Glomerular endothelial cell (primary cell): ENCODE results near the gene DDX41. TPM values are rescaled to one million over a fixed set of nuclear protein-coding genes. Genes with fewer than 3 reads are reported as not detected.

Experiments
- DNase-seq: peaks from one replicate; pipeline ENCODE4 v3.0.0-alpha.2; 2011; ENCODE audit warnings: low read depth, low spot score; ENCODE audit errors: extremely low read depth
- total RNA-seq: library from RNA; depleted of rRNA; stranded (reverse); fragments of >200 nt; gene quantifications from 2 replicates; pipeline ENCODE4 v1.2.3, GENCODE V29; 2015

Gene DDX41
- total RNA-seq, 1 donor from 2014 or later, result 115 TPM

DNA sequence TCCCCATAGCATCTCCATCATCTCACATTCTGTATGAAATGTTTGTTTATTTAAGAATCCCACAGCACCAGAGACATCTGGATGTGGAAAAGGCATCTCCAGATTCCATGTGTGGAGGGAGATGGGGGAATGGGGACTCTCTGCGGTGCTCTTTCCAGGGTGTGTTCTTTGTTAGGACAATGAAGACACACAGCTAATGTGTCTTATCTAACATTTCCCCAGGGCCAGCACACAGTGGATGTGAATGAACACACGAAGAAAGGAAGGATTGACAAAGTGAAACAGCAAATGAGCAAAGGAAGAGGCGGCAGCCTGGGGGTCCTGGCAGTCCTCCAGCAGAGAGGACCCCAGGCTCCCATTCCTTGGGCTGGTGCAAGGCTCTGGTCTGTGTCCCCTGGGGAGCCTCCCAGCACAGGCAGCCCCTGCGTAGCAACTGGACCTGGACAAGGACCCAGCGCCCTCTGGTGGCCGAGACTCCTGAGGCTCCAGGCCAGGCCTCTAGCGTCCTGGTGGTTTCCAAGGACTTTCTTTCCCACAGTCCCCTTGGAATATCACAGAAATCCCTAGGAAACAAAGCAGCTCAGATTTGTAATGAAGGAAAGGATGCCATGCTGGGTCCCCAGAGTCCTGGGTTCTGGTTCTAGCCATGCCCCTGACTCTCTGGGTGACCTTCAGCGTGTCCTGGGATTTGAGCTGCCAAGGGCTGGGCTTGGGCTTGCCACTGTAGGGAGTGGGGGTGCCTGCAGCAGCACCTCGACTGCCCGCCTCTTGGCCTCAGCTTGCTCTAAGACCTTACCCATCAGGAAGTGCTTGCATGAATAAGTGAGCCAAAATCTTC is 15.9 kb downstream of the DDX41 start:
- no peak for DNase-seq

DNA sequence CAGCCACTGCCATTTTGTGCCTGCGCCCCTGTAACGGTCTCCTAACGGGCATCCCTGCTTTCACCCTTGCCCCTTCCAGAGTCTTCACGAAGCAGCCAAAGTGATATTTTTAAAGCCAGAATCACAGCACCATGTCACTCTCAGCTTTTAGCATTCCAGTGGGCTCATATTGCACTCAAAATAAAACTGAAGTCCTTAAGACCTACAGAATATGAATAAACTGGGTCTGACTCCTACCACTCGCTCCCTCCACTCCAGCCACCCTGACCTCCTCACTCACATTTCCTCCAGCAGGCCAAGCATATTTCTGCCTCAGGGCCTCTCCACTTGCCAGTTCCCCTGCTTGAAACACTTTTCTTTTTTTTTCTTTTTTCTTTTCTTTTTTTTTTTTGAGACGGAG is 16.9 kb downstream of the DDX41 start:
- DNase-seq, result no peak

DNA sequence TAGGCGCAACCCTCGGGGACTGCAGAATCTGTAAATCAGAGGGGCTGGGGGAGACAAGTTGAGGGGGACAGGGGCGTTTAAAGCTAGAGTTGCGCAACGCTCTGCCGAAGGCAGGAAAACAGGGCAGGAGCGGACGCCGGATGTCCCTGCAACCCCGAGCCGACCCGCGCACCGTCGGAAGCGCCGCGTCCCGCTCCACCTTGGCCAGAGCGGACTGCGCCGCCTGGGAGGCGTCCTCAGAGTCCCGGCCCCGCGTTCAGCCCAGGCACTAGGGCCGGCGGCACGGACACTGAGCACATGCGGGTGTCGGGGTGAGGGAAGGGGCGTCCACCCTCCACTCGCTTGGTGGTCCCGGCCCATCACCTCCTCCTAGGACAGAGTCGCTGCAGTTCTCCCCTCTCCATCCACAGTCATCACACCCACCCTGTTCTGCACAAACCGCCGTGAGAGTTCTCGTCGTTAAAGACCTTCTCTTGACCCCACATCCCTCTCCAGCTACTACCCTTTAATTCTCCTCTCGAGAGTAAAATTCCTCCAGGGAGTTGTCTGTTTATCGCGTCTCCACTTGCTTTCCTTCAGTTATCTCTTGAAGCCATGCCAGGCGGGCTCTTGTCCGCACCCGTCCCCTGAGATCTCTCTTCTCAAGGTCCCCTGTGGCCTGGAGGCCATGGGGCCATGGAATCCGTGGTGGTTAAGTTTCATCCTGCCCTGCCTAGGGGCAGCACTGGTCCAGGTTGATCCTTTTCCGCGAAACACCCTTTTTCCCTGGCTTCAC is 18.6 kb downstream of the DDX41 start:
- no peak for DNase-seq

DNA sequence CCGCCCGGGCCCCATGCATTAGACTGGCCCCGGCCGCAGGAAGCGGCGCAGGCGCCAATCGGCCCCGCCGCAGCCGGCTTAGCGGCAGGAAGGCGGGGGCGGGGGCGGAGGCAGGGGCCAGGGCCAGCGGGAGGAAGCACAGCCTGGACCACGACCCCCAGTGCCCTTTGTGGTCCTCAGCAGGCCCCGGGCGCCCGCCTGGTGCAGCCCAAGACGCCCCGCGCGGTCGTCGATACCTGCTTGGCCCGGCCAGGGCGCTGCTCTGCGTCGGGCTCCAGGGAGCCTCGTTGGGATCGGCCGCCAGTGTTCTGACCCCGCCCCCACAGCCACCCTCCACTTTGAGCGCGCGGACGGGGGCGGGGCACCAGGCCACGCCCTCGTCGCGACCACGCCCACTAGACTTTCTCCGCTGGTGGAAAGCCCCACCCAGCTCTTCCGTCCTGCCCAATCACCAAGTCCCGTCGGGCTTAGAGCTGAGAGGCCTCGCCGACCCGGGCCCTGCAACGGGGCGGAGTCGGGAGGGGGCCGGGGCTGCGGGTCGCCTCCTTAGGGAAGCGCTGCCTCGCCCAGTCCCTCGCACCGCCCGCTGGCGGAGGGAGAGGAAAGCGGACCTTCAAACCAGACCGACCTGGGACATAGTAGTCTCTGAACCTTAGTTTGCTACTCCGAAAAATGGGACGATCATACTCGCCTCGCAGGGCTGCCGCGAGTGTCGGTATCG is 19.3 kb downstream of the DDX41 start, which contains the start of gene PDLIM7:
TSS of gene PDLIM7 (minus strand) at position 313 of the 721 bp plus-strand sequence. CDS start 1,092 bp downstream, outside the sequence.
- no peak for DNase-seq

DNA sequence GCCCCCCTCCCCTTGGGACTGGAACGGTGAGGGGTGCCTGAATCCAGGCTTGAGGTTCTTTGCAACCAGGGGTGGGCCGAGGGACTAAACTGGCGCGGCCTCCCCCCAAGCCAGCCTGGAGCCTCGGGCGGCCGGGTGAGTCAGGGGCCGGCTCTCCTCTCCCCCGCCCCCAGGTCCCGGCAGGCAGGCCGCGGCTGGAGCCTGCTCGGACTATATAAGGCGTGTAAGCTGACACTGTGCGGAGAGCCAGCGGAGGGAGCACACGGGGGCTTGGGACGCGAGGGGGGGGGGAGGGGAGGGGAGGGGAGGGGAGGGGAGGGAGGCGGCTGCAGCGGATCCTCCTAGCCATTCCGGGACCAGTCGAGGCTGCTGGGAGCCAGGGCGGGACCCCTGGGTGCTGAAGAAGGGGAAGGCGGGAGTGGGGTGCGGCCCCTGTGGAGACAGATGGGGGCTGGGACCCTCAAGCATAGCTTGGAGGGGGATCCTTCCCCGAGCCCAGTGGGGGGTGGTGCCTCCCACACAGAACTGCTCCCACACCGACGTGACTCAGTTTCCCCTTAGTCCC is 20.0 kb downstream of the DDX41 start:
- DNase-seq, result no peak

DNA sequence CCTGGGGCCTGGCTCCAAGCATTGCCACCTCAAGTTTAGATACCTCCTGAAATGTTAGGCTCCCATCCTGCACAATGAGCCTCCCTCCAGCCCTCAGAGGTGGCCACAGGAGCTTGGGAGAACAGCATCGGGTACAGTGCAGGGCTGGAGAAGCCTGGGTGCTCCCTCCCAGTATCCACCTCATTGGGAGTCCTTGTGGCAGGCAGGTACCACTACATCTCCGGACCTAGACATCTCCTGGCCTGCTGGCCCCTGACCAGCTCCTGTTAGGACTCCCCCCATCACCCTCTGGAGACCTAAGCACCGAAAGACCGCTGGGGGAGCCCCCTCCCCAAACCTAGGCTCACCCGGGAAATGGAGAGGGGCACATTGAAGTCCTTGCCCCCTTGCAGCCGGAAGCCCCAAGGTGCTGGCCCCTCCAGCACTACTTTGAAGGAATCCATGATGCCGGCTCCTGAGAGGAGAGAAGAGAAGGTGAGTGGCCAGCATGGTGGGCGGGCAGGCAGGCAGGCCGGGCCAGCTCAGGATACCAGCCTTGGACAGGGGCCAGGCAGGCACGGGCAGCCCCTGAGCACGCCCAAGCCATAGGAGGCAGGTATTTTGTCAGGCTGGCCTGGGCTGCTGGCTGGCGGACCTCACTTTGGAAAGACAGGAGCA is 20.6 kb downstream of the DDX41 start:
- no peak for DNase-seq

DNA sequence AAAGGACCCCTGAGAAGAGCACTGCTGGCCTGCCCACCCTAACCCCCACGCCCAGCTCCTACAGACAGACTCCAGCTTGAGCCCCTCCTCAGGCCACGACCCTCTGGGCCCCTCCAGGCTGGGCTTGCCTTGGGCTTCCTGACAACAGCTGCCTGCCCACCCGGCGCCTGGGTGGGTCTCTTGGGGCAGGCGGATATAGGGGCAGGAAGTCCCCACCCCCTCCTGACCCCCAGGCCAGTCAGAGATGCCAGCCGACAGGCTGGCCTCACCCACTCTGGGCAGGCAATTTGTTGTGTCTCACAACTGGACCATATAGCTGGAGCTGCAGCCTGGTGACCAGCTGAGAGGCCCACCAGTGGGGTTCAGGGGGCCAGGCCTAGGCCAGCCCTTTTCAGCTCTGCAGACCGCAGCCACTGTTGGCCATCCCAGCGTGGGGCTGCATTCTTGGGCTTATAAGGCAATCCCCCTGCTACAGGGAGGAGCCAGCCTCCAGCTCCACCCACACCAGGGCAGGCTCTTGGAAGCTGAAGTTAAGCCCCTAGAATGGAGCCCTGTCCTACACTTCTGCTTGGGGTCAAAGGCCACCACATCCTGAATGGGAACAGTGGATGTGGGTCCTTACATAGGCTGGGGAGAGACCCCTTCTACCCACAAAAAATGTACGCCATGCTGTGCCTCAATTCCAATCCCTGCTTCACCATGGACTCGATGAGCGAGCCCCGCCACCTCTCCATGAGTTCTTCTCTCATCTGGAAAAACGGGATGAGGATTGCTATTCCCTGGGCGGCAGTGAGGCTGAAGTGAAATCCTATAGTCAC is 21.3 kb downstream of the DDX41 start:
- DNase-seq, result no peak

DNA sequence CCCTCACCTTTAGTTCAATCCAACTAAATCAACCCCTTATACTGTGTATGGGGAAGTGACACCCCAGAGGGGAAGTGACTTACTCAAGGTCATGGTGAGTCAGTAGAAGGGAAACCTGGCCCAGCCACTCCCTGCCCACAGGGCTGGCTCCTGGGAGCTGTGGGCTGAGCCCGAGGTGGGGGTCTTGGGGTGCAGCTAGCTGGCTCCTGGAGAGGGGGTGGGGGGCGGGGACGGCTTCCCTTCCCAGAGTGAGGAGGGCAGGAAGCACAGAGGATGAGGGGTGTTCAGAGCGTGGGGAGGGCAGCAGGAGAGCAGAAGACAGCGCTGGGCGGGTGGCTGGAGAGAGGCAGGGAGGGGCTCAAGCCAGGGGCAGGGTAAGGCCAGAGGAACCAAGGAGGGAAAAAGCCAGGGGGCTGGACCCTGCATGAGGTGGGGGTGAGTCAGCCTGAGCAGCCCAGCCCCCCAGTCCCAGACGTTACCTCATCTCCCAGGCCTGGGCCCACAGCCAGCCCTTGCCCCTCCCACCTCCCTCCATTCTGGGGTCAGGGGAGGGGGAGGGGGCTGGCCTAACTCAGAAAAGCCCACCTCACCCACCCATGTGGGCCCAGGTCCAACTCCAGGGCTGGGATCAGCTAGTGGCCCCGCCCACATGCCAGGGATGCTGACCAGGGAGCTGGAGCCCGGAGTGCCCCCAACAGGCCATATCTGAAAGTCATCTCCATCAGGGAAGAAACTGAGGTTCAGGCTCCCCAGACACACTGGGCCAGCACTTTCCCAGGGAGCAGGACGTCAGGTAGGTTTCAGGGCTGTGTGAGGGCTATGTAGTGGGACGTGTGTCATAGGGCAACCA is 22.2 kb downstream of the DDX41 start:
- DNase-seq, result no peak

DNA sequence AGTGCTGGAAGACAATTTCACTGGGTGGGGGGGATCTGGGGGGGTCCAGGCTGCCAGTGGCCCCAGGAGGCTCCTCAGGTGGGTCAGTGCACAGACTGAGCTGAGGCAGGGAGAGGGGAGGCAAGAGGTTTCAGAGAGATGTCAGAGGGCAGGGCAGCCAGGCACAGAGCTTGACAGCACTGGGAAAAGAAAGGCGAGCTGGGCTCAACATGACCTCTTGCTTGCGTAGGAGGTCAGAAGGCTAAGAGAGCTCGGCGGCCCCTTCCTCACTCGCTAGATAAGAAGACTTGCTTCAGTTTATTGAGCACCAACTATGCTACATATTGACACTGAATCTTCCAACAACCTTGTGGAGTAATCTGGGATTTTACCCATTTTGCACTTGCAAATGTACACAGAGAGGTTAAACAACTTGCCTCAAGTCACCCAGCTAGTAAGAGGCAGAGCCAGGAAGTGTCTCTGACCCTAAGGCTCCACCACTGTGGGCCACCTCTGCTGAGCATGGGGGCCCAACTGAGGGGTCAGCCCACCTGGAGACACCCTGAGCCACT is 22.9 kb downstream of the DDX41 start:
- DNase-seq, result no peak

DNA sequence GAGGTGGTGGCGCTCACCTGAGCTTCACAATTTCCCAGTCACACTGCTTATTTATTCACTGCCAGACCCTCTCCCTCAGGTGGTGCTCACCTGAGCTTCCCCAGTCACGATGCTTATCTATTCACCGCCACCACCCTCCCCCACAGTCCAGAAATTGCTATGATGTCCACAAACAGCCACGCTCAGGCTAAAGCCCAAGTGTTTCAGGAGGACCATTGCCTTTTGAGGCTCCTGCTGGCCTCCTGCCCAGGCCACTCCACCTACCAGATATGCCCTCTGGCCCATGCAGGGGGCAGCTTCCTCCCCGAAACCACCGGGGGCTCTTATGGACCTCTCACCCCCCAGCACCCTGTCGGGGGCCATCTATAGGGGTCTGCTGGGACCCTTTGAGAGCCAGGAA is 23.9 kb downstream of the DDX41 start:
- DNase-seq, result no peak

DNA sequence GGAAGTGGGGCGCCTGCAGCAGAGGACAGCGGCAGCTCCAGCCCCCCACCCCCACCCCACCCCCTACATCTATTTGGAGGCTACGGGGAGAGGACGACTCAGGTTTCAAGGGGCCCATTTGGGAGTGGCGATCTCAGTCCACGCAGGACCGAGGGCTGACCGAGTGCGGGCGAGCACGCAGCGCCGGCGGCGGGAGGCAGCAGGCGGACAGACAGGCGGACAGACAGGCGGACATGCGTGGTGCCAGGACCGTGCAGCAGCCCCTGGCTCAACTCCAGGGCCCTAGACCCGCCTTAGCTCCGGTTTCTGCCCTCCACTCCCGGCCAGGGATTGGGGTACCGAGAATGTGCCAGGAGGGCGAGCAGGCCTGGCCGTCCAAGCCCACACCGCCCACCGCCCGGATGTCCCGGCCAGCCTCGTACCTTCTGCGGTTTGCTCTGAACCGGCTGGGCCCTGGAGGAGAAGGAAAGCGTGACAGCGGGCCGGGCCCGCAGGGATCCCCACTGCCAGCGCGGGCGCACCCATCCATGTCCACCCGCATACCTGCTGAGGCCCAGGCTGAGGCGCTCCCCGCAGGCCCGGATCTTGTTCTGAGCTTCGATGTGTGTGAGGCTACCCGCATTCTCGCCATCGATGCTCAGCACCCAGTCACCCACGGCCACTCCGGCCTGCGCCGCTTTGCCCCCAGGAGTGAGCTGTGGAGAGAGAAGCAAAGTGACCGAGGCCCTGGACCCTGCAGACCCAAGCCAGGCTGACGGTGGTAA is 24.6 kb downstream of the DDX41 start:
- no peak for DNase-seq

DNA sequence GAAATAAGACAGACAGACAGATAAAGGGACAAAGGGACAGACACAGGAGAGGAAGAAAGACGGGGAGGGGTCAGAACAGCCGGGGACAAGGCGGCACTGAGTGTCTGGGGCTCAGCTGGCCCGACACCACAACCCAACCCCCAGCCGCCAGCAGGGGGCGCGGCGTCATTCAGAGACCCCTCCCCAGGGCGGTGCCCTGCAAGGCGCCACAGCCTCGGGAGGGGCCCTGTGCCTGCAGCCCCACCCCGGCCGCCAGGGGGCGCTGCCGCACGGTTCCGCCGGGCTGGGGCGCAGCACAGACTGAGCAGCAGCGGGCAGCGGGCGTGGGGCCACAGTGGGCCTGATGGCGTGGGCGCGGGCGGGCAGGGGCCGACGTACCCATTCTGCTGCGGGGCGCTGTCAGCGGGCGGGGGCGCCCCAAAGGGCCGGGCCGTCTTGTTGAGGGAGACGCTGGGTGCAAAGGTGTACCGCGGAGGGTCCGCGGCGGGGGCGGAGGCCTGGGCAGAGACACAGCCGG is 25.3 kb downstream of the DDX41 start:
- DNase-seq, result no peak

DNA sequence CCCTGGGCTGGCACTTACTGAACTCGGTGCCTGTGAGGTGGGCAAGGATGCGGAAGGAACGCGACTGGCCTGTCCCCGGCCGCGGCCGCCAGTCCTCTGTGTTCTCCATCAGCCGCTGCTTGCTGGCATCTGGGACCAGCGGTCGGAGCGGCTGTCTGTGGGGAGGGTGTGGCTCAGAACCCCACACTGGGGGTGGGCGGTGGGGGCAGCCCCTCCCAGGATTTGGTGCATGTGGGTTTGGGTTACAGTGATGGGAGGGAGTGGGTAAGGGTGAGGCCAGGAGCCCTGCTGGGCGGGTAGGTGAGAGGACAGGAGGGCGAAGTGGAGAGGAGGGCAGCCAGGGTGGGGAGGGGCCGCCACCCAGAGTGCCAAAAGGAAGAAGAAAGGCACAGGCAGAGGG is 25.8 kb downstream of the DDX41 start:
- DNase-seq, result no peak

DNA sequence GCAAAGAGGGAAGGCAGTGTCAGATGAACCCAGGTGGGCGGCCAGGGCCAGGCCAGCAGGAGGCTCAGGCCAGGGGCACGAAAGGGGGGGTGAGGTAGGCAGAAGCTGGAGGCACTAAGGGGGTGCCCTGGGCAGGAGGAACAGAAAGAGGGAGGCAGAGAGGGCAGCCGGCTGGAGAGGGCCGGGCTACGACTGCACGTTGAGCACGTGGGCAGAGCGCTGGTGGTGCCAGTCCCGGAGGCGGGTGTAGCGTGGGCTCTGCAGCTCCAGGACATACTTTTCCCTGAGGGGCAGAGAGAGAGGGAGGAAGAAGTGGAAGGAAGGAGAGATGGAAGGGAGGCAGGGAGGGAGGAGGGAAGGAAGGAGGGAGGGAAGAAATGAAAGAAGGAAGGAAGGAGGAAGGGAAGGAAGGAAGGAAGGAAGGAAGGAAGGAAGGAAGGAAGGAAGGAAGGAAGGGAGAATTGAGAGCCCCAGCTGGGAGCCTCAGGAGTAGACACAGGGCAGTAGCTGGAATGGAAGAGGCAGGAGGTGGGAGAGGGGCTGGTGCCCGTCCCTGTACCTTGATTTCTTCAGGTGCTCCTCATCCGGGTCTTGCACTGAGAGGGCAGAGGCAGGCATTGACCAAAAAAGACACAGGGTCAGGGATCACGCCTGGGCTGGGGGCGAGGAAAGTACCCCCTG is 26.3 kb downstream of the DDX41 start:
- no peak for DNase-seq

DNA sequence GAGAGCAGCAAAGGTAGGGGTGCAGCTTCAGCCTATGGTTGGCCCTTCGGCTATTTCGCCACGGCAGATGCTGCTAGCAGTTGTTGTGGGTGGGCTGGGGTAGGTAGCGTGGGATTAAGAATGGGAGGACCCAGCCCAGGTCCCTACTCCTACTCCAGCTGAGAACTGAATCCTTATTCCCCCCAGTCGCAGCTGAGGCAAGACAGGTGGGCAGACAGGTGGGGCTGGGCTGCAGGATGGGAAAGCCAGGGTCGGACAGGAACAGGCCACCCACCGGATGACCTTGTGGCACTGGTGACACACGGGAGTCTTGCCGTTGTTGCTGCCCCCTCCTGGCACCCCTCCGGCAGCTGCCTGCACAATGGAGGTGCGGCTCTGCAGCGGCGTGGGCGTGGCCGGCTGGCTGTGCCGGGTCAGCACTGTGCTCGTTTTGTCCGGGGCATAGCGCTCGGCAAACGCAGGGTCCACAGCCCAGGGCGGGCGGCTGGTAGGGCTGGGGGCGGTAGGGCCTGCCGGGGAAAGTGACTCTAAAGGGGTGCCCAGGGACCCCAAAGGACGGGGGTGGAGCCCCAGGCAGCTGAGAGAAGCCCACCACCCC is 27.5 kb downstream of the DDX41 start:
- no peak for DNase-seq

DNA sequence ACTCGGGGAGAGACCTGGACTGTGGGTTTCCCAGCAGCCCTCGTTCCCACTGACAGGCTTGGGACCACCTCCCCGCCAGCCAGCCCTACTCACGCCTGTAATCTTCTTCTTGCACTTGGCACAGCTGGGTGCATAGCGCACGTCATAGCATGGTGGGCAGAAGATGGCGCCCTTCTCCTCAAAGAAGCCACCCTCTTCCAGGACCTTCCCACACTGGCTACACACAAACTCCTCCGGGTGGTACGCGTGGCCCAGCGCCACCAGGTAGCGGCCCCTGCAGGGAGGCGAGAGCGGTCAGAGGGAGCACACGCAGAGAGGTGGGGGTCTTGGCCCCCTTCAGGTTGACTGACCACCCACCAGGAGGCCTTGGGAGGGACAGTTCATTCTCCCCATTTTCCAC is 28.8 kb downstream of the DDX41 start:
- DNase-seq, result no peak

DNA sequence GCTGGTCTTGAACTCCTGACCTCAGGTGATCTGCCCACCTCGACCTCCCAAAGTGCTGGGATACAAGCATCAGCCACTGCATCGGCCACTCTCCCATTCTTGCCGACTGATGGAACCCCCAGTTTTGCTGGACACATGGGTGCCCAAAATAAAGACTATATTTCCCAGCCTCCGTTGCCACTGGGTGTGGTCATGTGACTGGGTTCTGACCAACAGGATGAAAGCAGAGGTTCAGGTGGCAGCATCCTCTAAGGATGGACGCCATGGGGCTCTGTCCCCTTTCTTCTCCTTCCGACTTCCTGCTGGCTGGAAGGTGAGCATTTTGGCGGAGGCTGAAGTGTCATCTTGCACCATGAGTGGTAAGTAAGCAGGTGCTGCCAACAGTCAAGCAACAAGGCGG is 29.6 kb downstream of the DDX41 start:
- no peak for DNase-seq
